Right lobe of liver (tissue), 6 donors: ENCODE measurements around the gene DSCAML1. TPM values are rescaled to one million over a fixed set of nuclear protein-coding genes. Genes with fewer than 3 reads are reported as not detected.

Source experiments
- ATAC-seq, 4 donors: fragments of 200-7000 bp; cut with Tn5 transposase; one replicate each; pipeline ENCODE4 v1.9.1; 2020; ENCODE audit warnings: mild to moderate bottlenecking in 4 of 4, moderate library complexity in 4 of 4
- DNase-seq, 3 donors: peaks; one replicate each; pipeline ENCODE4 v3.0.0-alpha.2; 2020
- H3K27ac ChIP-seq, 3 donors: fragments of 200-600 bp; one replicate each; pipeline ENCODE4 v1.8.0; 2022
- H3K27me3 ChIP-seq, 2 donors: fragments of 200-600 bp; one replicate each; pipeline ENCODE4 v1.8.0; 2022
- H3K36me3 ChIP-seq, 4 donors: fragments of 200-600 bp; sonication (generic) in 1 of 4; one replicate each; pipeline versions ENCODE4 v1.5.1 to v1.8.0; 2017 to 2022; ENCODE audit warnings: control low read depth in 1 of 4
- H3K4me1 ChIP-seq, 4 donors: fragments of 200-600 bp; sonication (generic) in 1 of 4; one replicate each; pipeline versions ENCODE4 v1.5.1 to v1.8.0; 2017 to 2022; ENCODE audit warnings: control low read depth in 1 of 4
- H3K4me3 ChIP-seq, 3 donors: fragments of 200-600 bp; one replicate each; pipeline ENCODE4 v1.8.0; 2022
- H3K9me3 ChIP-seq, 4 donors: fragments of 200-600 bp; sonication (generic) in 1 of 4; one replicate each; pipeline versions ENCODE4 v1.5.1 to v1.8.0; 2017 to 2022; ENCODE audit warnings: control low read depth in 1 of 4
- CTCF ChIP-seq, 4 donors: fragments of 200-600 bp in 3 of 4; fragments of 450-650 bp in 1 of 4; IDR thresholded peaks; one replicate each; pipeline versions ENCODE4 v1.5.1 to v1.8.0; 2016 to 2022; ENCODE audit warnings: antibody characterized with exemption in 4 of 4, mild to moderate bottlenecking in 2 of 4
- POLR2A ChIP-seq: fragments of 450-650 bp; IDR thresholded peaks from one replicate; pipeline ENCODE4 v1.6.1; 2017; ENCODE audit warnings: antibody characterized with exemption, mild to moderate bottlenecking
- WGBS: methylation state at CpG from one replicate; pipeline ENCODE4 v1.1.6; 2018; ENCODE audit warnings: low coverage, low lambda C conversion rate; ENCODE audit not compliant: insufficient coverage; ENCODE audit errors: missing lambda C conversion rate; 5-methylcytosine and 5-hydroxymethylcytosine counted together
- intact Hi-C, 2 donors: fragments of 100-400 bp; cut with DNase I; formaldehyde crosslinking; loops; one replicate each; pipeline versions ENCODE4 v1.11.2 to v1.14.1; 2022
- total RNA-seq, 6 experiments: library from RNA; depleted of rRNA in 2 of 6; stranded (reverse); fragments of >200 nt in 2 of 6; fragmentation: NEBNext Ultra II Directional in 3 of 6; extraction: Animal tissue kit (Norgen Biotek cat#: 25700) in 3 of 6; gene quantifications; one replicate each; pipeline versions ENCODE4 v1.1.0 to v1.2.4, GENCODE V29; 2016 to 2023
- donor health status: DM: no; HTN: yes; CAD: no.
- donor health status: DM: no; HTN: no; CAD: no.
- donor health status: DM: no; HTN: no; CAD: no.
- donor health status: DM: no; HTN: yes; CAD: no.
- donor health status: DM: no; HTN: yes; CAD: no.

DSCAML1 gene
- total RNA-seq, 6 experiments from 2014 or later: 0.06 to 0.92 (median 0.22) TPM; not detected in 1

- WGBS: 25% methylated on average over 1 of the region's 6 CpGs
- Histone ChIP-seq H3K27me3 (no peaks in the 10 kb centered on the region), H3K4me3 (no peak overlapping the region), H3K4me1 (no peaks in the 10 kb centered on the region), H3K9me3 (no peaks in the 10 kb centered on the region), H3K36me3 (no peaks in the 10 kb centered on the region), H3K27ac (no peak overlapping the region)
- no peak for DNase-seq
- TF ChIP-seq CTCF (IDR thresholded peaks at IDR 0.05) (no peak), POLR2A (no peak)
- intact Hi-C loops: no loop called here
- no peak for ATAC-seq
These were observed 209.6 kb downstream of the DSCAML1 start for GRCh38 chr11:117587416-117587815.

- ATAC-seq (no peak), DNase-seq (no peak)
- Histone ChIP-seq H3K36me3 (no peaks in the 10 kb centered on the region), H3K4me1 (no peaks in the 10 kb centered on the region), H3K27me3 (no peaks in the 10 kb centered on the region), H3K4me3 (no peak overlapping the region), H3K27ac (no peak overlapping the region), H3K9me3 (no peaks in the 10 kb centered on the region)
- WGBS: 87% methylated on average over 4 of the region's 5 CpGs
- TF ChIP-seq CTCF (IDR thresholded peaks at IDR 0.05) (no peak), POLR2A (no peak)
- intact Hi-C loops: no loop called here
These were observed 210.6 kb downstream of the DSCAML1 start for GRCh38 chr11:117586392-117586791.

GRCh38 chr11:117585631-117586030 lies 211.4 kb downstream of the DSCAML1 start:
- no peaks in the 10 kb centered on the region for H3K36me3 ChIP-seq
- intact Hi-C loops: no loop called here
- no peaks in the 10 kb centered on the region for H3K27me3 ChIP-seq
- DNase-seq: peak in 1 of 3 donors; percentile 39
- TF ChIP-seq POLR2A: no peak
- no peak for TF ChIP-seq CTCF (IDR thresholded peaks at IDR 0.05)
- no peaks in the 10 kb centered on the region for H3K9me3 ChIP-seq
- H3K27ac ChIP-seq: no peak overlapping the region
- ATAC-seq: no peak
- 67% methylated on average over 5 of the region's 8 CpGs for WGBS
- H3K4me3 ChIP-seq: no peak overlapping the region
- no peaks in the 10 kb centered on the region for H3K4me1 ChIP-seq

GRCh38 chr11:117584056-117584830 lies 212.8 kb downstream of the DSCAML1 start:
- TF ChIP-seq POLR2A: no peak
- TF ChIP-seq CTCF (IDR thresholded peaks at IDR 0.05): no peak
- Histone ChIP-seq H3K27me3 (no peaks in the 10 kb centered on the region), H3K36me3 (no peaks in the 10 kb centered on the region), H3K4me1 (no peaks in the 10 kb centered on the region), H3K9me3 (no peaks in the 10 kb centered on the region), H3K27ac (no peak overlapping the region), H3K4me3 (no peak overlapping the region)
- DNase-seq (peak in 1 of 3 donors; percentile 3), ATAC-seq (no peak)
- intact Hi-C loops: no loop called here
- 58% methylated on average over 6 of the region's 9 CpGs for WGBS
